NCI-H510A treated with DMSO at 0.1 percent for 48 hours (cell line): Measurements from ENCODE around the gene BIRC7.
"Not testable (repeated sequence)": the region's sequence is repeated elsewhere in the genome, so short reads cannot be mapped to it uniquely, and the experiment has no call there.

Experiments
- DNase-seq: peaks from one replicate; lab custom pipeline; 2025; lab: John Stamatoyannopoulos, UW

BIRC7 gene

DNA sequence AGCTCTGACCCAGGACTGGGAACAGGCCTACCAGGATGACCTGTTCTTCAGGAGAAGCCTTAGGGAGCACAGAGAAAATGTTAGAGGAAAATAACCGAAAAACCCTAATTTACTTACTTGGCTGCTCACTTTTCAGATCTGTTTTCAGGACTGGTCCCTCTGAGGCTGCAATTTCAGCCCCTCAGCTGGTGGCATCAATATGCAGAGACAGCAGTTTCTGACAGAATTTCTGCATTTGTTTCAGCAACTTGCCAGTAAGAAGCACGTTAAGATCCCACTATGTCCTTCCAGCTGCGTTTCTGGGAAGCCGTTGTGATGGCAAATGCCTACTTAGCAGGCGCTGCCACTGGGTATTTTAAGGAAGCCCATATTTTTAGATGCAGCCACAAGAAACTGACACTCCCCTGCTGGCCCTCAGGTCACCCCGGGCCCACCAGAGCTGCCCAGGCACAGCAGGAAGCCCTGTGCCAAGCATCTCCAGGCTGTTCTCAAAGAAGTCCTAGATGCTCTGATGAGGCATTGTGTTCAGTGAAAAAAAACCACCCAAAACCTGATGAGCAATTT is 27.3 kb upstream of the BIRC7 start:
- DNase-seq, result no peak

DNA sequence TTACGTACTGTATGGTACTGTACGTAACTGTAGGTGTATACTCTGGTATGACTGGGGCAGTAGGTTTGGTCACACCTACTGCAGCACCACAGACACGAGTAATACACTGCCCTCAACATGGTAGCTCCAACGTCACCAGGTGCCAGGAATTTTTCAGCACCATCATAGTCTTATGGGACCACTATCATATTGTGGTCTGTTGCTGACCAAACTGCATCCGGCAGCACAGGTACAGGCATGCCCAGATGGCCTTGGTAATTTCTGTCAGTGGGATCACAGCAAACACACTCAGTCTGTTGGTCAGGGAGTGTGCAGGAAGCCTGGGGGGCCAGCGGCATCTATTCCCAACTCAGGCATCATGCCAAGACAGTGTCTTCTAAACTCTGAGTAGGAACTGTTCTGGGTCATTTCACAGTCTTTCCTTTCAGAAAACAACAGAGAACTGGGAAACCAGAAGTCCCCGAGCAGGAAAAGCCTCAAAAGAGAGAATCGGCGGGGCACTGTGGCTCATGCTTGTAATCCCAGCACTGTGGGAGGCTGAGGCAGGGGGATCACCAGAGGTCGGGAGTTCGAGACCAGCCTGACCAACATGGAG is 25.6 kb upstream of the BIRC7 start:
- no peak for DNase-seq

DNA sequence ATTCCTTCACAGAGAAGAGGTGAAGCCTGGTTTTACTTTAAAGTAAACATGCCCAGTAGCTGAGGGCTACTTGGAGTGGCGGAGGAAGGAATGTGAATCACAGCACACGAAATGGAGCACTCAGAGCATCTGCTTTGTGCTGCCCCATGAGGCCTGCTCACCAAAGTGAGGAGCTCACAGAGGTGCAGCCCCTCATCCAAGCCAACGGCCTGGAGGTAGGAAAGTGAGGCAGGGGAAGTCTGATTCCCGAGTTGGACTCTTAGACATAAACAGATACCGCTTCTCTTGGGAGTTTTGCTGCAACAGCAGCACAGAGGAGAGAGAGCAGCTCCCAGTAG is 23.3 kb upstream of the BIRC7 start:
- DNase-seq, result no peak

DNA sequence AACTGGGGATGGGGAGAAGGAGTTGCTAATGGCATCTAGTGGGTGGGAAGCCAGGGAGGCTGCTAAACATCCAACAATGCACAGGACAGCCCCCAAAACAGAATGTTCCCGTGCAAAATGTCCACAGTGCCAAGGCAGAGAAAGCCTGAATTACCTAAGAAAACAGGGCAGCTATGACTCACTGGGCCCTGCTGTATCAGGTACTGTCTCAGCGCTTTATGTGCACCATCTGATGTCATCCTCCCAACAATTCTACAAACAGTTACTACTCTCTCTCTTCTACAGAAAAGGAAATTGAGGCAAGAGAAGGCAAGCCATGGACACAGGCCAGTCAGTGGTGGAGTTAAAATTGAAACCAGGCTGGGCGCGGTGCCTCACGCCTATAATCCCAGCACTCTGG is 22.9 kb upstream of the BIRC7 start:
- no peak for DNase-seq

DNA sequence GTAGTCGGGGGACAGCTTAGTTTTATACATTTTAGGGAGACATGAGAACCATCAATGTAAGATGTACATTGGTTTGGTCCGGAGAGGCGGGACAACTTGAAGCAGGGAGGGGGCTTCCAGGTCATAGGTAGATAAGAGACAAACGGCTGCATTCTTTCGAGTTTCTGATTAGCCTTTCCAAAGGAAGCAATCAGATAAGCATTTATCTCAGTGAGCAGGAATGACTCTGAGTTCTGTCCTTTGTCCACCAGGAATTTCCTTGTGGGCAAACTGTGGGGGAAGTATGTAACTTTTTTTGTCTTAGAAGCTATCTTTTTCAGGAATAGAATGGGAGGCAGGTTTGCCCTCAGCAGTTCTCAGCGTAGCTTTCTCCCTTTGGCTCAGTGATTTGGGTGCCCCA is 21.2 kb upstream of the BIRC7 start:
- DNase-seq, result no peak

DNA sequence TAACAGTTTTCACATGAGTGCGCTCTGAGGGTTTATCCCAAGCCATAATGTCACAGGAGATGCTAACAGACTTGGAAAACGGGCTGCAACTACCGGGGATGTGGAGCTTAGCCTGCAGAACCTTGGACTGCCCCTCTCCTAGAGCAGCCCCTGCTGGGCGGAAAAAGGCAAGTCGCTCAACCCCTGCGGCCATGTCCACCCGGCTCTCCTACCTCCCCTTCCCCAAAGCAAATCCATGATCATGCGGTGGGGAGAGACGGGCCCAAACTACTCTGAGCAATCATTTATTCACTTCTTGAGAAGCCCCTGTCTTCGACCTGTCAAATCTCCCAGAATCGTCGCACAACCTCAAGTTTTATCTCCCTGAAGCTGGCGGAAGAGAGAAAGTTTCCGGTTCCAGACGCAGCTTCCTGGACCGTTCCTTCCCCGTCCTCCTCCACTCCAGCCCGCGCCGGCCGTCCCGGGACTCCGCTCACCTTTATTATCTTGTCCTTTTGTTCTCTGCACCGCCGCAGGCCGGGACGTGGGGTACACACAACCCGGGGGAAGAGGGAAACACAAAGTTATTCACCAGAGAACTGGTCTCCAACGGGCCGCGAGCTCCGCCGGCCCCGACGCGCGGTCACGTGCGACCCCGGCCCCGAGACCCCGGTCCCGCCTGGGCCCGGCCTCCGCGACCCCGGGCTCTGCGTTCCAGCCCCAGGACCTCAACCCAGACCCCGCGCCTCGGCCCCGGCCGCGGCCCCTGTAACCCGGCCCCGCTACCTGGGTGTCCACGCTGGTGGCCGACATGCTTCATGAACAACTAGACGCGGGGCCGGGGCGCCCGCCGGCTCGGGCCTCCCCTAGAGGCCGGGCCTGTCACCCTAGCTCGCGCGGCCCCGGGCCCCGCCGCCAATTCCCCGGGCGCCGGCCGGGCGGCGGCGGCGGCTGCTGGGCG is 20.3 kb upstream of the BIRC7 start:
- peak; percentile 18 for DNase-seq

DNA sequence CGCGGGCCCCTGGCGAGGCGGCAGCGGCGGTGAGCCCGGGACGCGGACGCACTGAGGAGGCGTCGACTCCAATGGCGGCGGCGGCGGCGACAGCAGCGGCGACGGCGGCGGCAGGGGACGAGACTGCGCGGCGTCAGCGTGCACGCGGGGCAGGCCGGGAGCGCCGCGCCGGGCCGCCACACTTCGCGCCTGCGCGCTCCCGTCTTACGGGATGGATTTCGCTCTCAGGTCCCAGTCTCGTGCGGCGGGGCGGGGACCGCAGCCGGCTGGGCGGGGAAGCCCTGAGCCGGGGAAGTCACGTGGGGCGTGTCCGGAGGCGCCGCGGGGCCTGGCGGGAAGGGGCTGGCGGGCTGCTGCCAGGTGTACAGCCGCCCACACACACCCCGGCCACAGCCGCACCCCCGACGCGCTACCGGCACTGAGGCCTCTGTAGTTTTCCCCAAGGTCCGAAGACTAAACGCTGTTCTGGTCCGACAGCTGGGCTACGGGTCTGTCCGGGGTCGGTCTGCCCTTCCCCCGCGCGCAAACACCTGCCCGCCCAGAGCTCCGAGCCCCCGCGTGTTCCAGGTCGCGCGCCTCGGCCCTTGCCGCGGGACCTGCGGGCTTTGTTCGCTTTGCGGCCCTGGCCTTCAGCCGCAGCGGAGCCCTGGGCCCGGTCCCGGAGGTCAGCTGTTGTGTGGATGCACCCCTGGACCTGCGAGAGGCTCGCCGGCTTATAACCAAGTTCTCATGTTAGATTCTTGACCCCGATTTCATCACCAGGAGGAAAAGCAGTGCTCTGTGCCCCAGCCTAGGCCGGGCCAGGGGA is 19.5 kb upstream of the BIRC7 start, which contains the start of gene YTHDF1:
TSS of gene YTHDF1 (minus strand) at position 91 of the 808 bp plus-strand sequence. CDS start 239 bp downstream, outside the sequence.
- DNase-seq, result peak; percentile 93

DNA sequence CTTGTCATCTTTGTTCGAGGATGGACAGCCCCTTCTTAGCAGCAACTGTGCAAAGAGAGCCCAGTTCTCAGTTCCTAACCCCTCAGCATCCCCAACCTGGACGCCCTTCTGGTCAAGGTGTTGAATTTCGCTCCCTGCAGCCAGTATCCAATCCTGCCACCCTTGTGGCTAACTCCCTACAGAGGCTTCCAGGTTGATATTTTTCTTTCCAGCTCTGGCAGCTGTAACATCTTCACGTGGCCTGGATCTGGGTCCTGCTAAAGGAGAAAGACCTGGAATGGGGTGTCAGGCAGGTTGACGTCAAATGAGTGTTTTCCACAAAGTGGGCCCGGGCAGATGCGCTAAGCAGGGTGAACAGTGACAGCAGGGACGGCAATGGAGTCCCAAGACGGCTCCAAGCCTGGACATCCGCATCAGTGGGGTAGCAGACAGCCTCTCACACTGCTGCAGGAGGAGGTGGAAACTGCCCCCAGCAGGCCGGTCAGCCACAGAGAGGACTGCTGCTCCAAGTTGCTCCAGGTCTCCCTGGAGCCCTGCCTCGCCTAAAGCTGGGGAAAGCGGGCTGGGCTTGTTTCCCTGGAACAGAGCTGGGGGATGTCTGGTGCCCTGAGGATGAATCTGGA is 18.7 kb upstream of the BIRC7 start:
- DNase-seq, result peak; percentile 11

DNA sequence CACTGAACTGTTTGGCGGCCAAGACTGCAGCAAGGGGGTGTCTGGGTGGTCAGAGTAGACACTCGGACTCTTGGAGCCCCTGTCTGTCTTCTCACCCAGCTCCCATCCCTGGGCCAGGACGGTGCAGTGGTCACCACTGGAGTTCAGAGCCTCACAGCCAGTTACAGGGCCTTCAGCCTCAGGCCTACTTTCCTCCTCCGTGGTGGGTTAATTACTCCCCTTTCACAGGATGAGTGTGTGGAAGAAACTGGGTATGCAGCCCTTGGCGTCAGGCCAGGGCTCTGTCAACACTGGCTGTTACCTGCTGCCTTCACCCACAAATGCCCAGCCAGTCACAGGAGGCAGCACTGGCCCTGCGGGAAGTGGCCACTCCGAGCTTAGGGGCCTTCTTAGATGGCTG is 18.0 kb upstream of the BIRC7 start:
- no peak for DNase-seq

DNA sequence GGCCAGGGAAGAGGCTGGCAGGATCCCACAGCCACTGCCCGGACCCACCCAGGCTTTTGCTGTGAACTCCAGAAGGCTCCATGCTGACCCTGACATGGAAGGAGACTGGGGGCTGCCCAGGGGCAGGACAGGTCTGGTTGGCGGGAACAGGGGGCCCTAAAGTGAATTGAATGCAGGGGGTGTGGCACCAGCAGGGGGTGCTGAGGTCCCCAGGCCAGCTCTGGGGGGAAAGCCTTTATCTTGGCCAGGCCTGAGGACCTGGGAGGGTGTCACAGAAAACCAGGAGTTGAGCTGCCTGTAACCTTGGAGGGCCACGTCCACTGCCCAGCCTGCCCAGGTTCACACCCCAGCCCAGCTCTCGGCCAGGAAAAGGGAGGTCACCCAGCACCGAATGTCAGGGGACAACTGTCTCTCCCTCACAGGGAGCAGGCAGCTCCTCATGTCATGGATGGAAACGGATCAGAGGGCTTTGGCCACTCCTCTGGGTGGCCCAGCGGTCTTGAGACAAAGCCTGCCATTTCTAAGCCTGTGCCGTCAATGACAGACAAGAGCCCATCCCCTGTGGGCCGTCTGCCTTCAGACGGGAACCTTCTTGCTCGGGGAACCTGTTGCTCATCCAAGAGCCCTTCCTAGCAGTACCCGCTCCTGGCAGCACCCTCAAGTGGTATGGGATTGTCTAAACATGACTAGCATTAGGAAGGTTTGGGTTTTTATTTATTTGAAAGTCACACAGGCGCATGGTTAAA is 16.8 kb upstream of the BIRC7 start:
- no peak for DNase-seq

DNA sequence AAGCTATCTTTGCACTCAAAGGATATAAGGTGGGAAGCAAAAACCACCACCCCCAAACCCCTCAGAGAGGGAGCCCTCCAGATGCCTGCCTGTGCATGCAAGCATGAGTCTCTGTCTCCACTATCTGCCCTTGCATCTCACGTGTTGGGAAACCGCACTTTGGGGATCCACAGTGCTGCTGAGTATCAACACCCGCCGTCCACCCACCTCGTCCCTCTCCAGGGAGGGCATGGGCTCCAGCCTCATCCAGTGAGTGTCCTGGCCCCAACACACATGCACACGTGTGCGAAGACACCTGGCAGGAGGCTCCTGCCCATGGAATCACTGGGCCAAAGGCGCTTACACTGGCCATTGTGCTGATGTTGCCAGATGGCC is 16.3 kb upstream of the BIRC7 start:
- no peak for DNase-seq

DNA sequence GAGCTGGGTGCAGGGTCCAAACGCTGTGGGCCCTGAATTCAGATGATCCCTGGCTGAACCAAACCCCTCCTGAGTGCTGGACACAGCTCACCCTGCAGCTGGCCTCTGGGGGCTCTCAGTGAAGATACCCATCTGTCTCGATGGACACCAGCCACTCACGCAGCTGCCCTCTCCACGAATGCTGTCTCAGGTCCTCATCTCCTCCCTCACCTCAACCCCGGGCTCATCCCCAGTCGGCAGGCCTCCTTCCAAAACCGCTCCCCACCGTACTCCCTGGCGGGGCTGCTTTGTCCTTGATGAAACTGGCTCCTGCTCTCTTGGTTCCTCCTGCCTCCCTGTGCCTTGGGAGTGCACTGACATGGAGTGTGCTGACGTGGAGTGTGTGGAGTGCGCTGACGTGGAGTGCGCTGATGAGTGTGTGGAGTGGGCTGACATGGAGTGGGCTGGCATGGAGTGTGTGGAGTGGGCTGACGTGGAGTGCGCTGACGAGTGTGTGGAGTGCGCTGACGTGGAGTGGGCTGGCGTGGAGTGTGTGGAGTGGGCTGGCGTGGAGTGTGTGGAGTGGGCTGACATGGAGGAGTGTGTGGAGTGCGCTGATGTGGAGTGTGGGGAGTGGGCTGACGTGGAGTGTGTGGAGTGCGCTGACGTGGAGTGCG is 15.7 kb upstream of the BIRC7 start:
- DNase-seq, result no peak

DNA sequence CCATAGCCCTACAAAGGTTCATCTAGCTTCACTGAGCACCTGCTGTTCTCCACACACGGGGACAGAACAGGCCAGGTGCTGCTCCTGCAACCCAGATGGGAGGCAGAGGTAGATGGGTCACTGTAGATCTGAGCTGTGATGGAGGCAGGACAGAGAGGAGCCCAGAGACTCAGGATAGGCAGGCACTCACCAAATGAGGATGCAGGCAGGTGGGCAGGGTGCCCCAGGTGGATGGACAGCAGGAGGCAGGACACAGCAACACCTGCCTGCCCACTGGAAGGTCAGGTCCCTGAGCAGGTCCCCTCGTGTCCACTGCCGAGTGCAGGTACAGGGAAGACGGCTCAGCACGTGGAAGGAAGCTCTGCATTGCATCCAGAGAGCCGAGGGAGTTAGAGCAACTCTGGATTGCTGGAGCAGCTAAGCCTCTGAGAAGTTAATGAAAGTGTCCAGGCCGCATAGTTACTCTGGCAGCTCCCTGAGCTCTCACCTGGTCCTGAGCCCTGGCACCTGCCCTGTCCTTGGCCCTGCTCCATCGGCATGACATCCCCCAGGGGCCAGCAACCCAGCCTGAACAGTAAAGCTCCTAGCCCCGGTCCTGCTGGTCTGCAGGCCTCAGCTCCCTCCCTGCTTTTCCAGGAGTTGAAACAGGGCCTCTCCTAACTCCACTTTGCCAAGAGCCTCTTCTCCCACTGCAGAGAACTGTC is 14.9 kb upstream of the BIRC7 start:
- DNase-seq, result no peak

DNA sequence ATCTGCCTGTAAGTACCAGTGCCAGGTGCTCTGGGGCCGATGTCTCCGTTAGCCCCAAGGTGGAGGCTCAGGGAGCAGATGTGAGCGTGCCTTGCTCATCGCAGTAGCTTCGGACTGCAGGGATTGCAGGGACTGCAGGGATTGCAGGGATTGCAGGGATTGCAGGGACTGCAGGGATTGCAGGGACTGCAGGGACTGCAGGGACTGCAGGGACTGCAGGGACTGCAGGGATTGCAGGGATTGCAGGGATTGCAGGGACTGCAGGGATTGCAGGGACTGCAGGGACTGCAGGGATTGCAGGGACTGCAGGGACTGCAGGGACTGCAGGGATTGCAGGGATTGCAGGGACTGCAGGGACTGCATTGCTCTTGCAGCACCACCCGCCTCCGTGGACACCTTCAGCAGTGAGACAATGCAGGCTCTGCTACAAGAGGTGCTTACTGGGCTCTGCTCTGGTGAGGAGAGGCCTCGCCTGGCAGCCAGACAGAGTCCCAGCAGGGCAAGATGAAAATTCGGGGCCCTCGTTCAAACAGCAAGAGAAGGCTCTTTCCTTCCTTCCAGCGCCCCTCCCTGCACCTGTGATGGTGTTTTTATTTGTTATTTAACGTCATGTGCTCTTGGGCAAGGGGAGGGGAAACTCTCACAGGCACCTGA is 14.2 kb upstream of the BIRC7 start:
- not testable (repeated sequence) for DNase-seq

DNA sequence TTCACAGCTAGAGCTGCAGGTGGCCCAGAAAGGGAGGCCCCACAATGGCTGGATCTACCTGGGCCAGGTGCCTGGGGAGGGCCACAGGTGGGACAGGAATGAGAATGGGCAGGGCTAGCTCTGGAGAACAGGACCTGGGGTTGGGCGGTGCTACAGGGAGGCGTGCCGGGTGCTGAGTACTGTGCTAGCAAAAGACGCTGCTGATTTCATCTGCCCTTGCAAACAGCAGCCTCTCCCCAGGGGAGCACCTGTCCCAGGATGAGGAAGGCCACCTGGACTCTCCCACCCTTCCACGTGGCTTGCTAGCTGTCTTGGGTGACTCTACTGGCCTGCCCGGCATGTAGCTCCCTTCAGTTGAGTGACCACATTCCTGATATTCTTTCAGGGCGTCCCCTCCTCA is 13.2 kb upstream of the BIRC7 start:
- DNase-seq, result no peak

DNA sequence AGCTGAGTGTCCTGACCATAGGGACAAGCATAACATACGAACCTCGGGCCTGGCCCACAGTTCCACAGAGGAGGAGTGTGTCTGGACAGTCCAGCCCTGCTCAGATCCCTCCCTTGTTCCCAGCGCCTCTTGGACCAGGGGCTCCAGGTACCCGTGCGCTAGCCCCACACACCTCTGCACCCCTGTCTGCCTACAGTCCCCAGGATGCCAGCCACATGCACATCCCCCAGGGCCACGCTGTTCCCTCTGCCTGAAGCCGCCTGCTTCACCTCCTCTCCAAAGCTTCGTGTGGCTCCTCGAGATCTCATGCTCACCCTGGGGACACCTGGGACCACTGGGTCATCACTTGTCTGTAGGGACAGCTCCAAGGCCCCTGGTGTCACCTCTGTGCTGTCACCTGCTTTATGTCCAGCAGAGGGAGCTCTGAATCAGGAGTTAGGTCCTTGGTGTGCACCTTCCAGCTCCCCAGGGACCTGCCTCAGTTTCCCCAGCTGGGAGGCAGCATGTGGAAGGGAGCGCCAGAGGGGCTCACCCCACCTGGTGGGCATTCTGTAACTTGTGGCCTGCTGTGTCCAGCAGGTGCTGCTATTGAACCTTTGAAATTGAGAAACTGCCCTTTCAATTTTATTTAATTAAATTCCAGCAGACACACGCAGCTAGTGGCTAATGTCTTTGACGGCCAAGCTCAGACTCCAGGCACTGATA is 12.4 kb upstream of the BIRC7 start:
- DNase-seq, result no peak

DNA sequence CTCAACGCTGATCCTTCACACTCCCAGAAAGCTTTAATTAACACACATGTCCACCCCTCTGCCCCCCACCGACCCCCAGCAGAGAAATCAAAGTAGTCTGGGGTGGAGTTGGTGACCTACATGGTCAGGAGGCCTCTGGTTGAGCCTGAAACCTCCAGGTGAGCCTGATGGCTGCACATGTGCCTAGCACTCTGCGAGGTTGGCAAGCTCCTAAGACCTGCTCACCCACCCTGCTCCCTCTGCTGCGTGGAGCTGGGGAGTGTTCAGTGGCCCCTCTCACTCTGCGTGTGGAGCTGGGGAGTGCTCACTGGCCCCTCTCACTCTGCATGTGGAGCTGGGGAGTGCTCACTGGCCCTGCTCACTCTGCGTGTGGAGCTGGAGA is 11.9 kb upstream of the BIRC7 start:
- no peak for DNase-seq

DNA sequence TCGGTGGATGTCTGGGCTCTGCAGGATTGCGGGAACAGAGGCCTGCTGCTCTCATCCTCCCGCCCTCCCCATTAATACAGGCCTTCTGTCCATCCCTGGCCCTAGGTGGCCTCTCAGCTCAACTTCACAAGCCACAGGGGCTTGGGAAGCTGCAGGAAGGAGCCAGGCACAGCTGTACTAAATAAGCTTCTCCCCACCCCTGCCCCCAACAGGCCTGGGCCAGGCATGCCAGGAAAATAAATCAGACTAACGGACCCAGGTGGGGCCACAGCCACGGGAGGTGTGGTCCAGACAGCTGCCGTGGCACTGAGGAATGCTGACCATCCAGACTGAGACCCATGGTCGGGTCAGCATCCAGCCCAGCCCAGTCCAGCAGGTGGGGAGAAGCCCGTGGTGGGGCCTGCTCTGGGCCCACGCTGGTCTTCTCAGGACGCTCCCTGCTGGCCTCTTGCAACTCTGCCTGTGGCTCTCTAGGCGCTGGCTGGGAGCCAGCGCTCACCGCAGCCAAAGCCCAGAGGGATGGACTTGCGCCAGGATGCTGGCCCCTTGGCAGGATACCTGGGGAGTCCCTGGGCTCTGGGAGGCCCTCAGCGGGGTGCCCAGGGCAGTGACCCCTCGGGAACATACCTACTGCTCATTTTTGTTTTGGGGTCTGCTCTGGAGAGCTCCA is 11.2 kb upstream of the BIRC7 start:
- peak; percentile 15 for DNase-seq
